CMK (cell line): ENCODE results near the gene PPP1R1A.

Source experiments
- DNase-seq: peaks from one replicate; pipeline ENCODE4 v3.0.0-alpha.2; 2010; ENCODE audit warnings: low read depth

PPP1R1A gene

GRCh38 chr12:54588110-54588889 is at the start of gene PPP1R1A:
PPP1R1A (minus strand) TSS chr12:54588659; CDS start chr12:54588488, 171 bp downstream.
- no peak for DNase-seq

GRCh38 chr12:54634795-54635194 is 46.3 kb upstream of the PPP1R1A start, which contains the start of gene LACRT:
LACRT (minus strand) TSS chr12:54634895; CDS start chr12:54634841, 54 bp downstream.
- no peak for DNase-seq

GRCh38 chr12:54631988-54632728 is 43.7 kb upstream of the PPP1R1A start:
- no peak for DNase-seq

- no peak for DNase-seq
Observed at GRCh38 chr12:54631551-54631950, 43.1 kb upstream of the PPP1R1A start.

GRCh38 chr12:54629925-54630324 is 41.5 kb upstream of the PPP1R1A start:
- no peak for DNase-seq

- no peak for DNase-seq
Observed at GRCh38 chr12:54628186-54628846, 39.9 kb upstream of the PPP1R1A start.

- no peak for DNase-seq
Observed at GRCh38 chr12:54627304-54627703, 38.8 kb upstream of the PPP1R1A start.

- no peak for DNase-seq
Observed at GRCh38 chr12:54625598-54625997, 37.1 kb upstream of the PPP1R1A start.

GRCh38 chr12:54624315-54625279 is 36.1 kb upstream of the PPP1R1A start:
- no peak for DNase-seq

- no peak for DNase-seq
Observed at GRCh38 chr12:54622463-54623183, 34.2 kb upstream of the PPP1R1A start.

- peak; percentile 8 for DNase-seq
Observed at GRCh38 chr12:54616933-54617680, 28.6 kb upstream of the PPP1R1A start.

GRCh38 chr12:54612225-54612750 is 23.8 kb upstream of the PPP1R1A start:
- no peak for DNase-seq

GRCh38 chr12:54611715-54612149 is 23.3 kb upstream of the PPP1R1A start:
- no peak for DNase-seq

GRCh38 chr12:54608769-54609168 is 20.3 kb upstream of the PPP1R1A start:
- DNase-seq: no peak

- no peak for DNase-seq
Observed at GRCh38 chr12:54608156-54608555, 19.7 kb upstream of the PPP1R1A start.

- no peak for DNase-seq
Observed at GRCh38 chr12:54606556-54606955, 18.1 kb upstream of the PPP1R1A start.

GRCh38 chr12:54605138-54605970 is 16.9 kb upstream of the PPP1R1A start:
- no peak for DNase-seq

GRCh38 chr12:54604436-54604835 is 16.0 kb upstream of the PPP1R1A start:
- DNase-seq: no peak

GRCh38 chr12:54603872-54604271 is 15.4 kb upstream of the PPP1R1A start:
- DNase-seq: no peak
